Measurements from ENCODE around the gene RBMS3. TPM values are rescaled to one million over a fixed set of nuclear protein-coding genes. Genes with fewer than 3 reads are reported as not detected.

The RBMS3 gene
- total and polyA plus RNA-seq, 2 experiments from 2014 or later: 3.2 to 7.4 TPM

DNA sequence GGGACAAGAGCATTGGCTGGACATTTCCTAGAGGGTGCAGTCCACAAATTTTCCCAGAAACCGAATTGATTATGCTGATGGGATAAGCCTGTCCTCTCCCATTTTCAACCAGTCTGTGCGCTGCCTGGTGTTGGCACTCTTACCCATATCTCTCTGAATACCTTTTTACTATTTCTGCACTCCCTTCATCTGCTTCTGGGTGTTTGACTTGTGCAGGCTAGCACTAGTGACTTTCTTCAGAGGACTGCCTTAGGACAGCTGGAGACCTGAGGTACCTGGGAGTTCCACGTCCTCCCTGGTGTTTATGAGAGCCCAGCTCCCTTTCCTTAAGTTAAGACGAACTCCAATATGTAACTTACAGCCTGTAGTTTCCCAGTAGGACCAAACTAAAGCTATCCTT is 50.2 kb downstream of the RBMS3 start:
- H3K4me1 Mint-ChIP-seq: peaks cover 37% of the 10 kb centered on the region
- H3K9me3 Mint-ChIP-seq: no peaks in the 10 kb centered on the region
- peak overlapping the region; percentile 4; the same call in 1 of the 2 replicates for H2AFZ ChIP-seq
- DNase-seq (ENCODE audit: low spot score) (no peak), ATAC-seq (no peak)
- no peaks in the 10 kb centered on the region for H4K20me1 ChIP-seq (replicated peaks; ENCODE audit: insufficient read depth)
- H3K4me3 Mint-ChIP-seq: no peak overlapping the region
- H3F3A ChIP-seq (replicated peaks; ENCODE audit: low read depth): no peaks in the 10 kb centered on the region
- no peaks in the 10 kb centered on the region for H3K79me2 ChIP-seq (replicated peaks; ENCODE audit: insufficient read depth)
- no peak overlapping the region for H3K4me3 ChIP-seq
- H3K27ac Mint-ChIP-seq: peak overlapping the region; percentile 53; the same call in 1 of the 2 replicates
- no peaks in the 10 kb centered on the region for H3K36me3 ChIP-seq (ENCODE audit: insufficient read depth)
- TF ChIP-seq EZH2phosphoT487 (IDR thresholded peaks at IDR 0.05; ENCODE audit: unreplicated experiment): no peak
- no peak for TF ChIP-seq NANOG (IDR thresholded peaks at IDR 0.05; ENCODE audit: borderline replicate concordance)
- no peak for TF ChIP-seq POLR2AphosphoS5 (IDR thresholded peaks at IDR 0.05; ENCODE audit: low read depth)
- no peak for TF ChIP-seq JUNB (IDR thresholded peaks at IDR 0.05; ENCODE audit: unreplicated experiment)
- TF ChIP-seq, protein P1, sequence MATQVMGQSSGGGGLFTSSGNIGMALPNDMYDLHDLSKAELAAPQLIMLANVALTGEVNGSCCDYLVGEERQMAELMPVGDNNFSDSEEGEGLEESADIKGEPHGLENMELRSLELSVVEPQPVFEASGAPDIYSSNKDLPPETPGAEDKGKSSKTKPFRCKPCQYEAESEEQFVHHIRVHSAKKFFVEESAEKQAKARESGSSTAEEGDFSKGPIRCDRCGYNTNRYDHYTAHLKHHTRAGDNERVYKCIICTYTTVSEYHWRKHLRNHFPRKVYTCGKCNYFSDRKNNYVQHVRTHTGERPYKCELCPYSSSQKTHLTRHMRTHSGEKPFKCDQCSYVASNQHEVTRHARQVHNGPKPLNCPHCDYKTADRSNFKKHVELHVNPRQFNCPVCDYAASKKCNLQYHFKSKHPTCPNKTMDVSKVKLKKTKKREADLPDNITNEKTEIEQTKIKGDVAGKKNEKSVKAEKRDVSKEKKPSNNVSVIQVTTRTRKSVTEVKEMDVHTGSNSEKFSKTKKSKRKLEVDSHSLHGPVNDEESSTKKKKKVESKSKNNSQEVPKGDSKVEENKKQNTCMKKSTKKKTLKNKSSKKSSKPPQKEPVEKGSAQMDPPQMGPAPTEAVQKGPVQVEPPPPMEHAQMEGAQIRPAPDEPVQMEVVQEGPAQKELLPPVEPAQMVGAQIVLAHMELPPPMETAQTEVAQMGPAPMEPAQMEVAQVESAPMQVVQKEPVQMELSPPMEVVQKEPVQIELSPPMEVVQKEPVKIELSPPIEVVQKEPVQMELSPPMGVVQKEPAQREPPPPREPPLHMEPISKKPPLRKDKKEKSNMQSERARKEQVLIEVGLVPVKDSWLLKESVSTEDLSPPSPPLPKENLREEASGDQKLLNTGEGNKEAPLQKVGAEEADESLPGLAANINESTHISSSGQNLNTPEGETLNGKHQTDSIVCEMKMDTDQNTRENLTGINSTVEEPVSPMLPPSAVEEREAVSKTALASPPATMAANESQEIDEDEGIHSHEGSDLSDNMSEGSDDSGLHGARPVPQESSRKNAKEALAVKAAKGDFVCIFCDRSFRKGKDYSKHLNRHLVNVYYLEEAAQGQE (IDR thresholded peaks at IDR 0.05; ENCODE audit: unreplicated experiment): no peak
- TF ChIP-seq, protein P2, sequence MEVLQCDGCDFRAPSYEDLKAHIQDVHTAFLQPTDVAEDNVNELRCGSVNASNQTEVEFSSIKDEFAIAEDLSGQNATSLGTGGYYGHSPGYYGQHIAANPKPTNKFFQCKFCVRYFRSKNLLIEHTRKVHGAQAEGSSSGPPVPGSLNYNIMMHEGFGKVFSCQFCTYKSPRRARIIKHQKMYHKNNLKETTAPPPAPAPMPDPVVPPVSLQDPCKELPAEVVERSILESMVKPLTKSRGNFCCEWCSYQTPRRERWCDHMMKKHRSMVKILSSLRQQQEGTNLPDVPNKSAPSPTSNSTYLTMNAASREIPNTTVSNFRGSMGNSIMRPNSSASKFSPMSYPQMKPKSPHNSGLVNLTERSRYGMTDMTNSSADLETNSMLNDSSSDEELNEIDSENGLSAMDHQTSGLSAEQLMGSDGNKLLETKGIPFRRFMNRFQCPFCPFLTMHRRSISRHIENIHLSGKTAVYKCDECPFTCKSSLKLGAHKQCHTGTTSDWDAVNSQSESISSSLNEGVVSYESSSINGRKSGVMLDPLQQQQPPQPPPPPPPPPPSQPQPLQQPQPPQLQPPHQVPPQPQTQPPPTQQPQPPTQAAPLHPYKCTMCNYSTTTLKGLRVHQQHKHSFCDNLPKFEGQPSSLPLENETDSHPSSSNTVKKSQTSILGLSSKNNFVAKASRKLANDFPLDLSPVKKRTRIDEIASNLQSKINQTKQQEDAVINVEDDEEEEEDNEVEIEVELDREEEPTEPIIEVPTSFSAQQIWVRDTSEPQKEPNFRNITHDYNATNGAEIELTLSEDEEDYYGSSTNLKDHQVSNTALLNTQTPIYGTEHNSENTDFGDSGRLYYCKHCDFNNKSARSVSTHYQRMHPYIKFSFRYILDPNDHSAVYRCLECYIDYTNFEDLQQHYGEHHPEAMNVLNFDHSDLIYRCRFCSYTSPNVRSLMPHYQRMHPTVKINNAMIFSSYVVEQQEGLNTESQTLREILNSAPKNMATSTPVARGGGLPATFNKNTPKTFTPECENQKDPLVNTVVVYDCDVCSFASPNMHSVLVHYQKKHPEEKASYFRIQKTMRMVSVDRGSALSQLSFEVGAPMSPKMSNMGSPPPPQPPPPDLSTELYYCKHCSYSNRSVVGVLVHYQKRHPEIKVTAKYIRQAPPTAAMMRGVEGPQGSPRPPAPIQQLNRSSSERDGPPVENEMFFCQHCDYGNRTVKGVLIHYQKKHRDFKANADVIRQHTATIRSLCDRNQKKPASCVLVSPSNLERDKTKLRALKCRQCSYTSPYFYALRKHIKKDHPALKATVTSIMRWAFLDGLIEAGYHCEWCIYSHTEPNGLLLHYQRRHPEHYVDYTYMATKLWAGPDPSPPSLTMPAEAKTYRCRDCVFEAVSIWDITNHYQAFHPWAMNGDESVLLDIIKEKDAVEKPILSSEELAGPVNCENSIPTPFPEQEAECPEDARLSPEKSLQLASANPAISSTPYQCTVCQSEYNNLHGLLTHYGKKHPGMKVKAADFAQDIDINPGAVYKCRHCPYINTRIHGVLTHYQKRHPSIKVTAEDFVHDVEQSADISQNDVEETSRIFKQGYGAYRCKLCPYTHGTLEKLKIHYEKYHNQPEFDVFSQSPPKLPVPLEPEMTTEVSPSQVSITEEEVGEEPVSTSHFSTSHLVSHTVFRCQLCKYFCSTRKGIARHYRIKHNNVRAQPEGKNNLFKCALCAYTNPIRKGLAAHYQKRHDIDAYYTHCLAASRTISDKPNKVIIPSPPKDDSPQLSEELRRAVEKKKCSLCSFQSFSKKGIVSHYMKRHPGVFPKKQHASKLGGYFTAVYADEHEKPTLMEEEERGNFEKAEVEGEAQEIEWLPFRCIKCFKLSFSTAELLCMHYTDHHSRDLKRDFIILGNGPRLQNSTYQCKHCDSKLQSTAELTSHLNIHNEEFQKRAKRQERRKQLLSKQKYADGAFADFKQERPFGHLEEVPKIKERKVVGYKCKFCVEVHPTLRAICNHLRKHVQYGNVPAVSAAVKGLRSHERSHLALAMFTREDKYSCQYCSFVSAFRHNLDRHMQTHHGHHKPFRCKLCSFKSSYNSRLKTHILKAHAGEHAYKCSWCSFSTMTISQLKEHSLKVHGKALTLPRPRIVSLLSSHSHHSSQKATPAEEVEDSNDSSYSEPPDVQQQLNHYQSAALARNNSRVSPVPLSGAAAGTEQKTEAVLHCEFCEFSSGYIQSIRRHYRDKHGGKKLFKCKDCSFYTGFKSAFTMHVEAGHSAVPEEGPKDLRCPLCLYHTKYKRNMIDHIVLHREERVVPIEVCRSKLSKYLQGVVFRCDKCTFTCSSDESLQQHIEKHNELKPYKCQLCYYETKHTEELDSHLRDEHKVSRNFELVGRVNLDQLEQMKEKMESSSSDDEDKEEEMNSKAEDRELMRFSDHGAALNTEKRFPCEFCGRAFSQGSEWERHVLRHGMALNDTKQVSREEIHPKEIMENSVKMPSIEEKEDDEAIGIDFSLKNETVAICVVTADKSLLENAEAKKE (CRISPR knock-in tag; IDR thresholded peaks at IDR 0.05): no peak
- TF ChIP-seq, protein P3, sequence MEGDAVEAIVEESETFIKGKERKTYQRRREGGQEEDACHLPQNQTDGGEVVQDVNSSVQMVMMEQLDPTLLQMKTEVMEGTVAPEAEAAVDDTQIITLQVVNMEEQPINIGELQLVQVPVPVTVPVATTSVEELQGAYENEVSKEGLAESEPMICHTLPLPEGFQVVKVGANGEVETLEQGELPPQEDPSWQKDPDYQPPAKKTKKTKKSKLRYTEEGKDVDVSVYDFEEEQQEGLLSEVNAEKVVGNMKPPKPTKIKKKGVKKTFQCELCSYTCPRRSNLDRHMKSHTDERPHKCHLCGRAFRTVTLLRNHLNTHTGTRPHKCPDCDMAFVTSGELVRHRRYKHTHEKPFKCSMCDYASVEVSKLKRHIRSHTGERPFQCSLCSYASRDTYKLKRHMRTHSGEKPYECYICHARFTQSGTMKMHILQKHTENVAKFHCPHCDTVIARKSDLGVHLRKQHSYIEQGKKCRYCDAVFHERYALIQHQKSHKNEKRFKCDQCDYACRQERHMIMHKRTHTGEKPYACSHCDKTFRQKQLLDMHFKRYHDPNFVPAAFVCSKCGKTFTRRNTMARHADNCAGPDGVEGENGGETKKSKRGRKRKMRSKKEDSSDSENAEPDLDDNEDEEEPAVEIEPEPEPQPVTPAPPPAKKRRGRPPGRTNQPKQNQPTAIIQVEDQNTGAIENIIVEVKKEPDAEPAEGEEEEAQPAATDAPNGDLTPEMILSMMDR (conservative IDR thresholded peaks at IDR 0.05; ENCODE audit: low read depth in 2 of 2): no peak
- TF ChIP-seq ZNF331 (CRISPR knock-in tag; IDR thresholded peaks at IDR 0.05; ENCODE audit: low read depth): no peak
- TF ChIP-seq, protein P4, sequence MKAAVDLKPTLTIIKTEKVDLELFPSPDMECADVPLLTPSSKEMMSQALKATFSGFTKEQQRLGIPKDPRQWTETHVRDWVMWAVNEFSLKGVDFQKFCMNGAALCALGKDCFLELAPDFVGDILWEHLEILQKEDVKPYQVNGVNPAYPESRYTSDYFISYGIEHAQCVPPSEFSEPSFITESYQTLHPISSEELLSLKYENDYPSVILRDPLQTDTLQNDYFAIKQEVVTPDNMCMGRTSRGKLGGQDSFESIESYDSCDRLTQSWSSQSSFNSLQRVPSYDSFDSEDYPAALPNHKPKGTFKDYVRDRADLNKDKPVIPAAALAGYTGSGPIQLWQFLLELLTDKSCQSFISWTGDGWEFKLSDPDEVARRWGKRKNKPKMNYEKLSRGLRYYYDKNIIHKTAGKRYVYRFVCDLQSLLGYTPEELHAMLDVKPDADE (IDR thresholded peaks at IDR 0.05): no peak
- TF ChIP-seq CREB1 (CRISPR knock-in tag; IDR thresholded peaks at IDR 0.05; ENCODE audit: low read depth): no peak
- TF ChIP-seq STAT1 (IDR thresholded peaks at IDR 0.05; ENCODE audit: unreplicated experiment): no peak
- TF ChIP-seq EZH2 (IDR thresholded peaks at IDR 0.05; ENCODE audit: low read depth, unreplicated experiment): no peak
- no peak for TF ChIP-seq ZNF114 (CRISPR knock-in tag; IDR thresholded peaks at IDR 0.05)
- H3K9me2 ChIP-seq (ENCODE audit: insufficient read depth): no peaks in the 10 kb centered on the region
- H3K27ac ChIP-seq (ENCODE audit: low read depth): no peak overlapping the region
- H3K4me1 ChIP-seq (ENCODE audit: insufficient read depth): peaks cover 19% of the 10 kb centered on the region
- H3K27me3 ChIP-seq (ENCODE audit: insufficient read depth): no peaks in the 10 kb centered on the region
- no peak overlapping the region for H3K4me2 ChIP-seq
- H3K36me3 Mint-ChIP-seq (ENCODE audit: low read depth): no peaks in the 10 kb centered on the region
- H3K27me3 Mint-ChIP-seq (ENCODE audit: insufficient read depth, low read depth, poor library complexity): peaks cover 3% of the 10 kb centered on the region
